IPS DF 19.7 (cell line): ENCODE measurements around the gene ENTPD5.
"Not testable (repeated sequence)": the region's sequence is repeated elsewhere in the genome, so short reads cannot be mapped to it uniquely, and the experiment has no call there.

ENCODE experiments used
- DNase-seq: peaks from one replicate; pipeline ENCODE4 v3.0.0-alpha.2; 2013; ENCODE audit warnings: low read depth, low spot score

The ENTPD5 gene

DNA sequence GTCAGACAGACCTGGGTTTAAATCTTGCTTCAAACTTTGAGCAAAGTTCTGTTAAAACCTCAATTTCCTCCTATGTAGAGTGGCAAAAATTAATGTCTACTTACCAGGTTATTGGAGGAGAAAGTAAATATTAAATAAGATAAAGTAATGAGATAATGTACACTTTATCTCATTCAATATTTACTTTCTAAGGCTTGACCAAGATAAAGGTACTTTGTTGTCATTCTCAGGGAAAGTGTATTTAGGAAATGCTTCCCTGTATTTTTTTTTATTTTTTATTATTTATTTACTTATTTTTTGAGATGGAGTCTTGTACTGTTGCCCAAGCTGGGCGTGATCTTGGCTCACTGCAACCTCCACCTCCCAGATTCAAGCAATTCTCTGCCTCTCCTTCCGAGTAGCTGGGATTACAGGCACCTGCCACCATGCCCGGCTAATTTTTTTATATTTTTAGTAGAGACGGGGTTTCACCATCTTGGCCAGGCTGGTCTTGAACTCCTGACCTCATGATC is 73.9 kb downstream of the ENTPD5 start:
- DNase-seq = no peak

DNA sequence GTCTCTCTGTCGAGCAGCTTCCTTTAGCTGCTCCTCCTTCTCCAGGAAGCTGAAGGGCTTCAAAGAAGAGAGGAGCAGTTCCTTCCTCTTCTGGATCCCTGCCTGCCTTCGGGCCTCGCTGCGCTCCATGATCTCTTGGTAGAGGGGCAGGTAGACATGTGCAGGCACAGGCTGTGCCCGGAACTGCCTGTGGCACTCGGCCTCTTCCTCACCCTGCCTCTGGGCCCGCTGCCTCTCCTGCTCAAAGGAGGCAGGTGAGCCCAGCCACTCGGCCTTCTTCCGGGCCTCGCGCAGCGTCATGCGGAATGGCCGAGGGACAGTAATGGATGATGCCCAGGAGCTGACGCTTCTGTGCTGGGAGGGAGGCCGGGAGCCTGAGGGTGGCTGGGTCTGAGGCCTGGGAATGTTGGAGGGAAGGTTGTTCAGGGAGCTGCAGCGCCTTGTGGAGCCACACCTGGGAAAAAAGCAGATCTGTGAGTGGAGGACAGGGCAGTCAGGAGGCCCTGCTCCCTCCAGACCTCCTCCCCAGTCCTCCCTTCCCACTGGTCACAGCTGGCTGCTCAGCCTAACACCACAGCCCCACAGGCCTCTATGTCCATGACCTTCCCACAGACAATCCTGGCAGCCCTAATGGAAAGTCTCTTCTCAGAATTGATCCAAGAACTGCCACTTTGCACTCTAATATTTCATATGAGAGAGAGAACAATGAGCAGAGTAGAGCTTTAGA is 74.5 kb downstream of the ENTPD5 start:
- no peak for DNase-seq

DNA sequence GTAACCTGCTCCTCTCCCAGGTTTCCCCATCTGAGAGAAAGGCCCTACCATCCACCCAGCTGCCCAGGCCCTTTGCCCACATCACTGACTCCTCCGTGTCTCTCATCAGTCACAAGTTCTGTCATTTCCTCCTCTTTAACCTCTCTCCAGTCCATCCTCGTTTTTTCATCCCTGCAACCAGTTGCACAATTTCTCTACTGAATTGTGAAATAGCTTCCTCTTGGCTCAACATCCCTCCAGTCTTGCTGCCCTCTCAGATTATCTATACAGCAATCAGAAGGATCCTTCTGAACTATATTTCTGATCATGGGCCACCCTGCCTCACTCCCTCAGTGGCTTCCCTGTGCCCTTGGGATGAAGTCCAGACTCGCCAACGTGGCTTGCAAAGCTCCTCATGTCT is 76.0 kb downstream of the ENTPD5 start:
- DNase-seq = no peak

DNA sequence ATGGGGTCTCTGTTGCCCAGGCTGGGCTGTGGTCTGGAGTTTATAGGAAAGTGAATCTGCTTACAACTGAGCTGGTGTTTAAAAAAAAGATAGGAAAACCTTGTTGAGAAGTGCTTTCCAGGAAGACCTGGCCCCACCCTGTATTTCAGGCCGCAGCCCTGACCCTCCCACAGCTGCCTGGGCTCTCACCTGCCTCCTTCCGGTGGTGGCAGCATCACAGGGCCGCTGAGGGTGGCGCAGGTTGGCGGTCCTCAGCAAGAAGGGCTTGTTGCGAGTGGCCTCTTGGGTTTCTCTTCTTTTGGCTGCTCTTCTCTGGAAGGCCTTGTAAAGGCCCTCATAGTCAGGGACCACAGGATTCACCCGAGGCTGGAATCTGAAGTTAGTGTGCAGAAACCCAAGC is 76.9 kb downstream of the ENTPD5 start:
- no peak for DNase-seq

DNA sequence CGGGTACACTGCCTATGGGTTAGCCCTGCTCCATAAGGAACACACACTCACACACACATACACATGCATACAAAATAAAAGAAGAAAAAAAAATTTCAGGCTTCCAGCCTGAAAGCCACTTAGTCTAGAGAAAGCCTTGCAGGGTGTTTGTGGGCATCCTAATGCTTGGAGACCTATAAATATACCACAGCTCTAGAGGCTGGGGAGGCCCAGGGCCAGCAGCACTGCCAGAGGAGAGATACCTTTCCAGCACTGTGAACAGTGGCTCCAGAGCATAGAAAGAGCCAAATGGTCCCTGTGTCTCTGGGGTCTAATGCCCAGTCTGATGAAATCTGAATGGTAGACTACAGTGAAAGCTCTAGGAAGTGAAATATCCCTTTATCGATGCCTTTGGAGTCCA is 82.1 kb downstream of the ENTPD5 start:
- no peak for DNase-seq

- no peak for DNase-seq
Observed at GRCh38 chr14:73936548-73936947, 82.5 kb downstream of the ENTPD5 start.

DNA sequence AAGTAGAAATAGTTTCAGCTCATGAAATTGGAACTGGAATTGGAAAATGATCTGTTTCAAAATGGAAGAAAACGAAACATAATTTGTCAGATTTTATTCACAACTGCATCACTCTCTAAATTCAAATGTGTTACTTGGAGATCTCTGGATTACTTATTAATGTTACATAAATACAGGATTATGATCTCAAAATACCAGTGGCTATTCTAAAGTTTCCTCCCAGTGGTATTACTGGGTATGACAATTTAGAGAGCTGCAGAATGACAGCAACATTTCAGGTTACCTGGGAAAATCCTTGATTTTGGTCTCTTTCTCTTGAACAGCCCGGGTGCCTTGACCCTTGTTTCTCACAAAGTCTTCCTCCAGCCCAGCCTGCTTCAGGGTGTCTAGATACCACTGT is 83.4 kb downstream of the ENTPD5 start:
- DNase-seq = no peak

GRCh38 chr14:73924337-73924736 is 94.8 kb downstream of the ENTPD5 start:
- no peak for DNase-seq

DNA sequence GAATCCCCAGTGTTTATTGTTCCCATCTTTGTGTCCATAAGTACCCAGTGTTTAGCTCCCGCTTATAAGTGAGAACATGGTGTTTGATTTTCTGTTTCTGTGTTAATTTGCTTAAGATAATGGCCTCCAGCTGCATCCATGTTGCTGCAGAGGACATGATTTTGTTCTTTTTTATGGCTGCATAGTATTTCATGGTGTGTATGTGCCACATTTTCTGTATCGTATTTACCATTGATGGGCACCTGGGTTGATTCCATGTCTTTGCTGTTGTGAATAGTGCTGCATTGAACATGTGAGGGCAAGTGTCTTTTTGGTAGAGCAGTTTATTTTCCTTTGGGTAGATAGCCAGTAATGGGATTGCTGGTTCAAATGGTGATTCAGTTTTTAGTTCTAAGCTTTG is 99.6 kb downstream of the ENTPD5 start:
- not testable (repeated sequence) for DNase-seq

- no peak for DNase-seq
Observed at GRCh38 chr14:73916324-73916723, 102.8 kb downstream of the ENTPD5 start.

DNA sequence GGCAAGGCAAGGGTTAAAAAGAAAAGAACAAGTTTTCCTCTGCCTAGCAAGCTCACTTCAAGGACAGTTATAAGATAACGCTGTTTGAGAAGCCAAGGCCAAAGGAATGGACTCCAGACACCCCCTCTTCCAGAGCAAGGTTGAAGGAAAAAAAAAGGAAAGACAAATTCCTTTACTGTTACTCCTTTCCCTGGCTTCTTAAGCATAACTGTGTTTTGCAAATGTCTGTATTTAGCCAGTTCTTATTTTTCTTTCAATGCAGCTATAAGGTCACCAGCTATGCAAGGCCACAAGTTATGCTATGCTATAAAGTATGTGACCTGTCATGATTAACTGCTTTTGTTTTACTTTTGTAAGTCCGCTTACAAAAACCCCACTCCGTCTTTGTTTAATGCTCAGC is 105.8 kb downstream of the ENTPD5 start:
- DNase-seq = no peak

- no peak for DNase-seq
Observed at GRCh38 chr14:73909681-73910080, 109.4 kb downstream of the ENTPD5 start.
